ENCODE measurements around the gene EFNA3. TPM values are rescaled to one million over a fixed set of nuclear protein-coding genes. Genes with fewer than 3 reads are reported as not detected.

The EFNA3 gene
- total and polyA plus RNA-seq, 9 of the 15 experiments (the other 6 are each of a cell fraction or from before 2014, with no cell fraction given), result 0.59 to 7.9 (median 4.7) TPM

DNA sequence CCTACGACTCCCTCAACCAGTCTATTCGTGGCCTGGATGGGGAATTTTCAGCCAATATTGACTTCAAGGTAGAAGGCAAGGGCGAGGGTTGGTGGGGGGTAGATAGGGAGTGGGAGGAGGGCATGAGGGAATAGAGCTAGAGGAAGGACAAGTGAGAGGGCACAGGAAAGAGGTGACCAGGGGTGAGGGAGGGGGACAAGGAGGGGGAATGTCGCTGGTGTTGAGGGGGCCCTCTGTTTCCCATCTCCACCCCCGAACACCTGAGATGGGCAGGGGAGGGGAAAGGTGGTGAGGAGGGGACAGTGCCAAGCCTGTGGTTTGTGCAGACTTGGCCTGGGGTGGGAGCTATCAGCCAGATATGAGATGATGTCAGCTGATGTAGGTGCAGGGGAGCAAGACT is 35.8 kb upstream of the EFNA3 start:
- Histone ChIP-seq H3K9me1 (ENCODE audit: control insufficient read depth, insufficient read depth, low read length) (peaks cover 4% of the 10 kb centered on the region), H3K36me3 (ENCODE audit: control insufficient read depth, insufficient read depth, low read length) (no peaks in the 10 kb centered on the region), H3K27ac (ENCODE audit: extremely low read depth, low read depth, low read length) (no peak overlapping the region), H2AFZ (ENCODE audit: low read depth, low read length) (no peak overlapping the region), H3K4me2 (ENCODE audit: insufficient read depth, low read length) (no peak overlapping the region), H3K9ac (ENCODE audit: insufficient read depth in 1 of 2, low read depth in 2 of 2, low read length in 2 of 2) (peak overlapping the region in 1 of 2 experiments; percentile 86; a peak in 2 of 4 replicates), H3K4me3 (no peak overlapping the region), H3K27me3 (ENCODE audit: control insufficient read depth in 2 of 2, insufficient read depth in 2 of 2, low read length in 2 of 2) (peaks cover 0 to 3% of the 10 kb centered on the region in 2 experiments; a peak in 2 of 5 replicates), H3K79me2 (ENCODE audit: control insufficient read depth, insufficient read depth, low read length) (no peaks in the 10 kb centered on the region), H3K4me1 (replicated peaks in 1 of 2; ENCODE audit: control insufficient read depth in 2 of 2, insufficient read depth in 2 of 2, low read length in 2 of 2) (peaks cover 8 to 16% of the 10 kb centered on the region in 2 experiments; a peak in 3 of 5 replicates), H3K9me3 (replicated peaks; ENCODE audit: control insufficient read depth, insufficient read depth, low read depth, low read length) (no peaks in the 10 kb centered on the region), H4K20me1 (replicated peaks; ENCODE audit: control insufficient read depth, insufficient read depth, low read length) (peaks cover 6% of the 10 kb centered on the region; the same call in 1 of the 2 replicates)
- DNase-seq (ENCODE audit: extremely low read depth in 1 of 4, low spot score in 3 of 4) (no peak), FAIRE-seq (no peak), ATAC-seq (no peak)
- BruUV-seq (replicated peaks), result no TSS peak
- intact Hi-C loops (cut with micrococcal nuclease), result no loop called here
- in situ Hi-C loops (cut with MboI), result no loop called here
- TF ChIP-seq ARHGAP35 (IDR thresholded peaks at IDR 0.05; ENCODE audit: partially characterized antibody) (no peak), STAG1 (CRISPR knock-in tag; IDR thresholded peaks at IDR 0.05; ENCODE audit: borderline replicate concordance) (no peak)
- POLR2A ChIA-PET, result interaction anchor here (1.5 to 2.1 kb wide), 2 partner anchors 17 to 27 kb away, joined by 3 to 5 read pairs; no protein-coding TSS in a partner anchor
- 21% methylated on average over 5 of the region's 5 CpGs for whole genome bisulfite sequencing (ENCODE audit: insufficient coverage, low coverage, missing lambda C conversion rate)
- CTCF ChIA-PET (ENCODE audit: low intra/inter-chr PET ratio), result no interaction called here

DNA sequence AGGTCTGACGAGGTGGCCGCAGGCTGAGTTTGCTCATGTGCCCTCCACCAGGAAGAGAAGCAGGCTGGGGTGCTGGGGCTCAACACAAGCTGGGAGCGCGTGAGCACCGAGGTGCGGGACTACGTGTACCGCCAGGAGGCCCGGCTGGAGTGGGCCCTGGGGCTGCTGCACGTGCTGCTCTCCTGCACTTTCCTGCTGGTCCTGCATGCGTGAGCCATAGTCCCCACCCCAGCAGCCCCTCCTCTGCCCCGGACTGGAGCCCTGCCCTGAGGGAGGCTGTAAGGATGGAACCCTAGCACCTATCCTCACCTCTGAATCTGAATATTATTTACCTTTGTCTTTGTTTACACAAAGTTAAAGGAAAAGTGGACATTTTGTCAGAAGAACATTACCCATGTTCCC is 35.3 kb upstream of the EFNA3 start:
- peaks cover 8 to 22% of the 10 kb centered on the region in 2 experiments; a peak in 4 of 5 replicates for H3K4me1 ChIP-seq (replicated peaks in 1 of 2; ENCODE audit: control insufficient read depth in 2 of 2, insufficient read depth in 2 of 2, low read length in 2 of 2)
- no peak for FAIRE-seq
- H3K36me3 ChIP-seq (ENCODE audit: control insufficient read depth, insufficient read depth, low read length), result no peaks in the 10 kb centered on the region
- no TSS peak for BruUV-seq (replicated peaks)
- no peaks in the 10 kb centered on the region; a peak in 2 of 5 replicates for H3K27me3 ChIP-seq (ENCODE audit: control insufficient read depth in 2 of 2, insufficient read depth in 2 of 2, low read length in 2 of 2)
- peak; percentile 30; the same call in 1 of the 2 replicates for TF ChIP-seq BHLHE40 (IDR thresholded peaks at IDR 0.05; ENCODE audit: low read length)
- TF ChIP-seq, protein P1, sequence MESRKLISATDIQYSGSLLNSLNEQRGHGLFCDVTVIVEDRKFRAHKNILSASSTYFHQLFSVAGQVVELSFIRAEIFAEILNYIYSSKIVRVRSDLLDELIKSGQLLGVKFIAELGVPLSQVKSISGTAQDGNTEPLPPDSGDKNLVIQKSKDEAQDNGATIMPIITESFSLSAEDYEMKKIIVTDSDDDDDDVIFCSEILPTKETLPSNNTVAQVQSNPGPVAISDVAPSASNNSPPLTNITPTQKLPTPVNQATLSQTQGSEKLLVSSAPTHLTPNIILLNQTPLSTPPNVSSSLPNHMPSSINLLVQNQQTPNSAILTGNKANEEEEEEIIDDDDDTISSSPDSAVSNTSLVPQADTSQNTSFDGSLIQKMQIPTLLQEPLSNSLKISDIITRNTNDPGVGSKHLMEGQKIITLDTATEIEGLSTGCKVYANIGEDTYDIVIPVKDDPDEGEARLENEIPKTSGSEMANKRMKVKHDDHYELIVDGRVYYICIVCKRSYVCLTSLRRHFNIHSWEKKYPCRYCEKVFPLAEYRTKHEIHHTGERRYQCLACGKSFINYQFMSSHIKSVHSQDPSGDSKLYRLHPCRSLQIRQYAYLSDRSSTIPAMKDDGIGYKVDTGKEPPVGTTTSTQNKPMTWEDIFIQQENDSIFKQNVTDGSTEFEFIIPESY (CRISPR knock-in tag; IDR thresholded peaks at IDR 0.05), result 0 out of 2 replicates have a peak, but pooled peaks have one; percentile 54
- TF ChIP-seq TAF9B (IDR thresholded peaks at IDR 0.05; ENCODE audit: partially characterized antibody), result no peak
- peak; percentile 63 for TF ChIP-seq MAX (CRISPR knock-in tag; IDR thresholded peaks at IDR 0.05)
- TF ChIP-seq, protein P2, sequence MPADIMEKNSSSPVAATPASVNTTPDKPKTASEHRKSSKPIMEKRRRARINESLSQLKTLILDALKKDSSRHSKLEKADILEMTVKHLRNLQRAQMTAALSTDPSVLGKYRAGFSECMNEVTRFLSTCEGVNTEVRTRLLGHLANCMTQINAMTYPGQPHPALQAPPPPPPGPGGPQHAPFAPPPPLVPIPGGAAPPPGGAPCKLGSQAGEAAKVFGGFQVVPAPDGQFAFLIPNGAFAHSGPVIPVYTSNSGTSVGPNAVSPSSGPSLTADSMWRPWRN (IDR thresholded peaks at IDR 0.05; ENCODE audit: low read depth), result no peak
- peak in 1 of 2 experiments; percentile 45 for TF ChIP-seq E2F6 (IDR thresholded peaks at IDR 0.05; ENCODE audit: borderline replicate concordance in 1 of 2, extremely low read depth in 1 of 2, insufficient read depth in 1 of 2, insufficient read length in 1 of 2, low read depth in 1 of 2, low read length in 1 of 2, poor library complexity in 1 of 2, severe bottlenecking in 1 of 2)
- H3K9ac ChIP-seq (ENCODE audit: insufficient read depth in 1 of 2, low read depth in 2 of 2, low read length in 2 of 2), result peak overlapping the region in 1 of 2 experiments; percentile 86; a peak in 2 of 4 replicates
- no peaks in the 10 kb centered on the region for H3K79me2 ChIP-seq (ENCODE audit: control insufficient read depth, insufficient read depth, low read length)
- H3K4me3 ChIP-seq, result no peak overlapping the region
- ChIA-PET CTCF (ENCODE audit: low intra/inter-chr PET ratio) (no interaction called here), POLR2A (interaction anchor here (0.6 to 2.1 kb wide), 4 partner anchors 17 to 494 kb away, joined by 3 to 5 read pairs (median 3); no protein-coding TSS in a partner anchor)
- 35% methylated on average over 8 of the region's 12 CpGs for WGBS (ENCODE audit: insufficient coverage, low coverage, missing lambda C conversion rate)
- intact Hi-C loops (cut with micrococcal nuclease) (no loop called here), in situ Hi-C loops (cut with MboI) (no loop called here)
- H4K20me1 ChIP-seq (replicated peaks; ENCODE audit: control insufficient read depth, insufficient read depth, low read length), result peaks cover 6% of the 10 kb centered on the region; the same call in 1 of the 2 replicates
- H3K4me2 ChIP-seq (ENCODE audit: insufficient read depth, low read length), result no peak overlapping the region
- H3K9me3 ChIP-seq (replicated peaks; ENCODE audit: control insufficient read depth, insufficient read depth, low read depth, low read length), result no peaks in the 10 kb centered on the region
- peaks cover 4% of the 10 kb centered on the region for H3K9me1 ChIP-seq (ENCODE audit: control insufficient read depth, insufficient read depth, low read length)
- no peak for ATAC-seq
- no peak overlapping the region for H3K27ac ChIP-seq (ENCODE audit: extremely low read depth, low read depth, low read length)
- no peak overlapping the region for H2AFZ ChIP-seq (ENCODE audit: low read depth, low read length)
- no peak for DNase-seq (ENCODE audit: extremely low read depth in 1 of 4, low spot score in 3 of 4)
